T-helper 1 cell treated with Interleukin-12 subunit alpha and Interleukin-12 subunit beta and Interleukin-4 antibody, amounts not matched to agents 30 μg/mL and 1 μg/mL, for 36 hours (primary cell): ENCODE data around the gene ZFP62.

Experiments used
- H3K27ac Mint-ChIP-seq: one replicate; pipeline ENCODE4 v1.8.0; 2021; ENCODE audit warnings: mild to moderate bottlenecking, mixed read lengths
- H3K27me3 Mint-ChIP-seq: one replicate; pipeline ENCODE4 v1.8.0; 2021; ENCODE audit warnings: low read depth, mixed read lengths
- H3K36me3 Mint-ChIP-seq: one replicate; pipeline ENCODE4 v1.8.0; 2021; ENCODE audit warnings: low read depth, mixed read lengths
- H3K4me1 Mint-ChIP-seq: one replicate; pipeline ENCODE4 v1.8.0; 2021; ENCODE audit warnings: low read depth, mixed read lengths
- H3K4me3 Mint-ChIP-seq: one replicate; pipeline ENCODE4 v1.8.0; 2021; ENCODE audit warnings: mild to moderate bottlenecking, moderate library complexity, mixed read lengths
- H3K9me3 Mint-ChIP-seq: one replicate; pipeline ENCODE4 v1.8.0; 2021; ENCODE audit warnings: mixed read lengths

Gene ZFP62

DNA sequence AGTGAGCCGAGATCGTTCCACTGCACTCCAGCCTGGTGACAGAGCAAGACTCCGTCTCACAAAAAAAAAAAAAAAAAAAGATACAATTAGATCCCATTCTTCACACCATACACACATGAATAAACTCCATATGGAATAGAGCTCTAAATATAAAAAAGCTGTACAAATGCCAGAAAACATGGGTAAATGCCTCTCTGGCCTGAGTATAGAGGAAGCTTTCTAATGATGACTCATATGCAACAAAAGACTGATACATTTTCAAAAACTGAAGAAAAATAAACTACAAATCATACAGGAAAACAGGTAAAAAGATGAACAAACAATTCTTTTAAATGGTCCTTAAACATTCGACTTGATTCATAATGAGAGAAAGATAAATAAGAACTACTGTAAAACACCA lies 8.6 kb downstream of the ZFP62 start:
- H3K4me3 Mint-ChIP-seq: no peak overlapping the region
- peaks cover 86% of the 10 kb centered on the region for H3K36me3 Mint-ChIP-seq
- peaks cover 65% of the 10 kb centered on the region for H3K9me3 Mint-ChIP-seq
- H3K4me1 Mint-ChIP-seq: no peaks in the 10 kb centered on the region
- H3K27ac Mint-ChIP-seq: no peak overlapping the region
- no peaks in the 10 kb centered on the region for H3K27me3 Mint-ChIP-seq

DNA sequence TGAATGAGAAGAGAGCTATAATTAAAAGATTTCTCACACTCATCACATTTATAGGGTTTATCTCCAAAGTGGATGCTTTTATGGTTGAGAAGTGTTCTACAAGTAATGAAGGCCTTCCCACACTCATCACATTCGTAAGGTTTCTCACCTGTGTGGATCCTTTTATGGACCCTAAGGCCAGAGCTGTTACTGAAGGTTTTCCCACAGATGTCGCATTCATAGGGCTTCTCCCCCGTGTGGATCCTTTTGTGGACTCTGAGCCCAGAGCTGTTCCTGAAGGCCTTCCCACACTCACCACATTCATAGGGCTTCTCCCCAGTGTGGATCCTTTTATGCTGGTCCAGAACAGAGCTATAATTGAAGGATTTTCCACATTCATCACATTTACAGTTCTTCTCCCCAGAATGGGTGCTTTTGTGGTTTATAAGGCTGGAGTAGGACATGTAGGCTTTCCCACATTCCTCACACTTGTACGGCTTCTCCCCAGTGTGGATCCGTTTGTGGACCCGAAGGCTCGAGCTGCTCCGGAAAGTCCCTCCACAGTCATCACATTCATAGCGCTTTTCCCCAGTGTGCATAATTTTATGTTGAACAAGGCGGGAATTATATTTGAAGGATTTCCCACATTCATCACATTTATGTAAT lies 10.5 kb downstream of the ZFP62 start:
- H3K27me3 Mint-ChIP-seq: no peaks in the 10 kb centered on the region
- peaks cover 88% of the 10 kb centered on the region for H3K36me3 Mint-ChIP-seq
- no peak overlapping the region for H3K27ac Mint-ChIP-seq
- no peak overlapping the region for H3K4me3 Mint-ChIP-seq
- peaks cover 78% of the 10 kb centered on the region for H3K9me3 Mint-ChIP-seq
- H3K4me1 Mint-ChIP-seq: no peaks in the 10 kb centered on the region

DNA sequence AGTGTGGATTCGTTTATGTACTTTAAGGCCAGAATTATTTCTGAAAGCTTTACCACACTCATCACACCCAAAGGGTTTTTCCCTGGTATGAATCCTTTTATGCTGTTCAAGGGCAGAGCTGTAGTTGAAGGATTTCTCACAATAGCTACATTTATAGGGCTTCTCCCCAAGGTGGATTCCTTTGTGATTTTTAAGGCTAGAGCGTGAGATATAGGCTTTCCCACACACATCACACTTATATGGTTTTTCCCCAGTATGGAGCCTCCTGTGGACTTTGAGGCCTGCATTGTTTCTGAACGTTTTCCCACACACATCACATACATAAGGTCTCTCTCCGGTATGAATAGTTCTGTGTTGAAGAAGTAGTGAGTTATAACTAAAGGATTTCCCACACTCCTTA lies 11.2 kb downstream of the ZFP62 start:
- Mint-ChIP-seq H3K9me3 (peaks cover 78% of the 10 kb centered on the region), H3K36me3 (peaks cover 82% of the 10 kb centered on the region), H3K27me3 (no peaks in the 10 kb centered on the region), H3K4me1 (no peaks in the 10 kb centered on the region), H3K27ac (no peak overlapping the region), H3K4me3 (no peak overlapping the region)

DNA sequence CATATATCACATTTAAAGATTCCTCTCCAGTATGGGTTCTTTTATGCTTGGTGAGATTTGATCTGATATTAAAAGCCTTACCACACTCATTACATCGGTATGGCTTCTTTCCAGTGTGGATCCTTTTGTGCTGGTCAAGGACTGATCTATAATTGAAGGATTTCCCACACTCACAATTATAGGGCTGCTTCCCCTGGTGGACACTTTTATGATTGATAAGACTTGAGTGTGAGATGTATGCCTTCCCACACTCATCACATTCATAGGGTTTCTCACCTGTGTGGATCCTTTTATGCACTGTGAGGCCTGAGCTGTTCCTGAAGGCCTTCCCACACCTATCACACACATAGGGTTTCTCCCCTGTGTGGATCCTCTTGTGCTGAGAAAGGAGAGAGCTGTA lies 12.2 kb downstream of the ZFP62 start:
- Mint-ChIP-seq H3K27ac (no peak overlapping the region), H3K9me3 (peaks cover 78% of the 10 kb centered on the region), H3K36me3 (peaks cover 73% of the 10 kb centered on the region), H3K4me3 (no peak overlapping the region), H3K4me1 (no peaks in the 10 kb centered on the region), H3K27me3 (no peaks in the 10 kb centered on the region)

DNA sequence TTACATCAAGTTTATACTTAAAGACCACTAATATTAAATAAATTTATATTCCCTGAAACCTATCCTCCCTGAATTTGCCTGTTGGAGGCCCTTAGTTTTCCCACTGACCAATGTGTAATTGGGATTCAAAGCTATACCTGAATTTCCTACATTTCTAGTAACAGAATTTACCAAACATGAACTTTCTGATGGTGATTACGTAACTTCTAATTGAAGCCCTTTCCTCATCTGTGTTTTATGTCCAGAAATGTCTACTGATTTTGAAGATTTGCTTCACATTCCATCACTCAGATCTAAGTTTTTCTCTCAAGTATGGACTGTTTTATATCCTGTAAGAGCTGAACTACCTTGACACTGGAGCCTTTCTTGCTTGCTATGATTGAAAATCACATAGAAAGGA lies 12.8 kb downstream of the ZFP62 start:
- Mint-ChIP-seq H3K36me3 (peaks cover 67% of the 10 kb centered on the region), H3K4me3 (no peak overlapping the region), H3K27ac (no peak overlapping the region), H3K27me3 (no peaks in the 10 kb centered on the region), H3K9me3 (peaks cover 72% of the 10 kb centered on the region), H3K4me1 (no peaks in the 10 kb centered on the region)

DNA sequence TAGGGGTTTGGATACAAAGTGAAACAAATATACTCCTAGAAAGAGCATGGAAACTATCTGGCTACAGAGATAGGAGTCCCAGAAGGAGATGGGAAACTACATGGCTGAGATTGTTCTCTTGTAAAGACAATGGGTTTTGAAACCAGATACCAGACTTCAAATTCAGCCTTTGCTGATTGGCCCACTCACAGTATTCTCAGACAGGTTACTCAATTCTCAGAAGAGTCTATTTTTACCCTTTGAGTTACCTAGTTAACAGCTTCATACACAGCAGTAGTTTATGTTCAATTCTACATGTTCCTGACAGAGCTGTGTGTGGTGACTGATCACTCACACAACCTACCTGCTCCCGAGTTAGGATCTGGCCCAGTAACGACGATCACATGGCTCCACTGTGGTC lies 14.1 kb downstream of the ZFP62 start:
- peaks cover 65% of the 10 kb centered on the region for H3K9me3 Mint-ChIP-seq

DNA sequence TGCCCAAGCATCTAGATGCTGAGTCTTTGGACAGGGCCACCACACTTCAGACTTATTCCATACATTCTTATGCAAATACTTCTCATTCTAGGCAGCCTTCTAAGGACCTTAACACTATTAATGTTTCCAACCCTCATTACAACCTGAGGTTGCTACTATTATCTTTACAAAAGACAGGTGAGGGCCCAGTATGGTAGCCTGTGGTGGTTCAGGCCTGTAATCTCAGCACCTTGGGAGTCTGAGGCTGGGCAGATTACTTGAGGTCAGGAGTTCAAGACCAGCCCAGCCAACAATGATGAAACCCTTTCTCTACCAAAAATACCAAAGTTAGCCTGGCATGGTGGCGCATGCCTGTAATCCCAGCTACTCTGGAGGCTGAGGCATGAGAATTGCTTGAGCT lies 16.2 kb downstream of the ZFP62 start:
- Mint-ChIP-seq H3K27me3 (no peaks in the 10 kb centered on the region), H3K27ac (no peak overlapping the region), H3K4me1 (no peaks in the 10 kb centered on the region), H3K4me3 (no peak overlapping the region), H3K36me3 (peaks cover 43% of the 10 kb centered on the region), H3K9me3 (peaks cover 46% of the 10 kb centered on the region)

More for the DNA sequence above, 14.1 kb downstream of the ZFP62 start:
- H3K4me3 Mint-ChIP-seq: no peak overlapping the region
- no peaks in the 10 kb centered on the region for H3K4me1 Mint-ChIP-seq
- H3K27ac Mint-ChIP-seq: no peak overlapping the region
- peaks cover 58% of the 10 kb centered on the region for H3K36me3 Mint-ChIP-seq
- no peaks in the 10 kb centered on the region for H3K27me3 Mint-ChIP-seq

DNA sequence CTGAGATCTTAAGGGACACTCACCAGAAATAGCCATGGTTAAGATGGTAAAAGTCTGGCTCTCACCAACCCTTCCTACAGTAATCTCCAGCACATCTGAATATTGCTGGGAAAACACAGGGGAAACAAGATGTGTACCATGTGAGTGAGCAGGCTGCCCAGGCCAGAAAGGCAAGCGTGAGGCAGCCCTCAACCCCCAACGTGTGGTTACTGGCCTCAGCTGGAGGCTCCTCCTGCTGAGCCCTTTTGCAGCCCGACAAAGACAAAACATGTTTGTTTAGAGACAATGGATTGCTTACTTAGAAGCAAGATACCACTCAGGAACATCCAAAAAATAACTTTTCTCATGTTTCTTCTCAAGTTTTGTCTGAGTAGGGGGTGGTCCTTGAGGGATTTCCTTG lies 16.6 kb downstream of the ZFP62 start:
- Mint-ChIP-seq H3K36me3 (peaks cover 38% of the 10 kb centered on the region), H3K4me3 (no peak overlapping the region), H3K27me3 (no peaks in the 10 kb centered on the region), H3K9me3 (peaks cover 42% of the 10 kb centered on the region), H3K4me1 (no peaks in the 10 kb centered on the region), H3K27ac (no peak overlapping the region)

DNA sequence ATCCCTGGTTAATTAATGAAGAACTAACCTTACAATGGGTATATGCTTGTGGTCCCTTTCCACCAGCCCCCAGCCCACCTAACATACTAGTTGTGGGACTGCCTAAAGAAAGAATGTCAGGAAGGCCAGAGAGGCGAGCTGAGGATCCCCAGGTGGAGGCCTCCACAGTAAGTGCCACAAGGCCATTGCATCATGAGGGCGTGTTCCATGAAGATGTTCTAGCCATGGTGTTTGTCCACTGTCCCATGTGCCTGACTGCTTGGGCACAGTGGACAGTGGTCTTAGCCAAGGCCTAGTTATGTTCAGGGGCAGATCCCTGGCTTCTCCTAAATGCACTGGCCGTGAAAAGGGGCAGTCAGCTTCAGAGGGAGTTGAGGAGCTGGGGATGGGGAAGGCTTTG lies 21.1 kb downstream of the ZFP62 start:
- H3K9me3 Mint-ChIP-seq: peaks cover 14% of the 10 kb centered on the region
- no peaks in the 10 kb centered on the region for H3K4me1 Mint-ChIP-seq
- no peak overlapping the region for H3K27ac Mint-ChIP-seq
- H3K4me3 Mint-ChIP-seq: no peak overlapping the region
- peaks cover 27% of the 10 kb centered on the region for H3K36me3 Mint-ChIP-seq
- H3K27me3 Mint-ChIP-seq: no peaks in the 10 kb centered on the region

DNA sequence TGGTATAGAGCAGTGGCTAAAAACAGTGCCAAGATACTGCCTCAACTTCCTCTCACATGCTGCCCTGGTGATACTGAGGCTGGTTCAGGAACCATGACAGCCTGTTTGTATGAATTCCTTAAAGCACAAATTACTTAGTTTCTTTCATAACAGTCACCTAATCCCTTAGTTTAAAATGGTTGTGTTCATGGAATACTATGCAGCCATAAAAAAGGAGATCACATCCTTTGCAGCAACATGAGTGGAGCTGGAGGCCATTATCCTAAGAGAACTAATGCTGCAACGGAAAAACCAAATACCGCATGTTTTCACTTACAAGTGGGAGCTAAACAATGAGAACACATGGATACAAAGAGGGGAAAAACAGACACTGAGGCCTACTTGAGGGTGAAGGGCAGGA lies 21.8 kb downstream of the ZFP62 start:
- Mint-ChIP-seq H3K9me3 (peaks cover 14% of the 10 kb centered on the region), H3K4me3 (no peak overlapping the region), H3K27me3 (no peaks in the 10 kb centered on the region), H3K36me3 (peaks cover 32% of the 10 kb centered on the region), H3K4me1 (peaks cover 5% of the 10 kb centered on the region), H3K27ac (no peak overlapping the region)

DNA sequence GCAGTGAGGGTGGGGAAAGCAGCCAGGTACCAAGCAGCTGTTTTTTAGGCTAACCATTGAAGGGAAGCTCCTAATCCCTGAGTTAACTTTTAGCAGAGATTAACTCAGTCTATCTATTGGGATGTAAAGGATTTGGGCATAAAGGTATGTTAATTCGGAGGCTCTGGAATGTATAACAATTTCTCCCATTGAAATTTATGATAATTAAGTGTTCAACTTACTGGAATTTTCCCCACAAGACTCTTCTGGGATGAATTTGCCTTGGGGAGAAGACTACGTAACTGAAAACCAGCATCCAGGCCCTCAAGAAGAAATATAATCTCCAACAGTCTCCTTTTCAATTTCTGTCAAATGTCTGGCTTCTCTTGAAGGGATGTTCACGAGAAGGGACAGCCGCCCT lies 23.6 kb downstream of the ZFP62 start:
- Mint-ChIP-seq H3K27ac (no peak overlapping the region), H3K9me3 (peaks cover 11% of the 10 kb centered on the region), H3K4me3 (no peak overlapping the region), H3K27me3 (no peaks in the 10 kb centered on the region), H3K4me1 (peaks cover 10% of the 10 kb centered on the region), H3K36me3 (peaks cover 39% of the 10 kb centered on the region)

DNA sequence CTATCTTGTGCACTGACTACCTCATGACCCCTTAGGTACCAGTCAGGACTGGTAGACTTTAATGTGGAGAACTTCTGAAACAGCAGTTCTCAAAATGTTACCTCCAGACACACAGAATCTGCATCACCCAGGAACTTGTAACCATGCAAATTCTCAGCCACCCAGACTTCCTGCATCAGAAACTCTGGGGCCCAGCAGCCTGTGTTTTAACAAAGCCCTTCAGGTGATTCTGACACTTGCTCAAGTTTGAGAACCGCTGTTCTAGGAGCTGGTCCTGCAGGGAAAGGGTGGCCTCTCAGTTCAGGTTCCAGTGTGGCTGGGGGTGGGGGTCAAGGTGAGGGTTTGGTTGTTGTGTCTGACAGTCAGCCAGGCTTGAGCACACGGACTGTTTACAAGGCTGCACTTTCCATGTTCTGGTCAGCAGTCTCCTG lies 28.4 kb downstream of the ZFP62 start:
- Mint-ChIP-seq H3K27me3 (no peaks in the 10 kb centered on the region), H3K4me1 (peaks cover 26% of the 10 kb centered on the region), H3K27ac (peak overlapping the region; percentile 98), H3K36me3 (peaks cover 46% of the 10 kb centered on the region), H3K9me3 (peaks cover 9% of the 10 kb centered on the region), H3K4me3 (peak overlapping the region; percentile 97)

DNA sequence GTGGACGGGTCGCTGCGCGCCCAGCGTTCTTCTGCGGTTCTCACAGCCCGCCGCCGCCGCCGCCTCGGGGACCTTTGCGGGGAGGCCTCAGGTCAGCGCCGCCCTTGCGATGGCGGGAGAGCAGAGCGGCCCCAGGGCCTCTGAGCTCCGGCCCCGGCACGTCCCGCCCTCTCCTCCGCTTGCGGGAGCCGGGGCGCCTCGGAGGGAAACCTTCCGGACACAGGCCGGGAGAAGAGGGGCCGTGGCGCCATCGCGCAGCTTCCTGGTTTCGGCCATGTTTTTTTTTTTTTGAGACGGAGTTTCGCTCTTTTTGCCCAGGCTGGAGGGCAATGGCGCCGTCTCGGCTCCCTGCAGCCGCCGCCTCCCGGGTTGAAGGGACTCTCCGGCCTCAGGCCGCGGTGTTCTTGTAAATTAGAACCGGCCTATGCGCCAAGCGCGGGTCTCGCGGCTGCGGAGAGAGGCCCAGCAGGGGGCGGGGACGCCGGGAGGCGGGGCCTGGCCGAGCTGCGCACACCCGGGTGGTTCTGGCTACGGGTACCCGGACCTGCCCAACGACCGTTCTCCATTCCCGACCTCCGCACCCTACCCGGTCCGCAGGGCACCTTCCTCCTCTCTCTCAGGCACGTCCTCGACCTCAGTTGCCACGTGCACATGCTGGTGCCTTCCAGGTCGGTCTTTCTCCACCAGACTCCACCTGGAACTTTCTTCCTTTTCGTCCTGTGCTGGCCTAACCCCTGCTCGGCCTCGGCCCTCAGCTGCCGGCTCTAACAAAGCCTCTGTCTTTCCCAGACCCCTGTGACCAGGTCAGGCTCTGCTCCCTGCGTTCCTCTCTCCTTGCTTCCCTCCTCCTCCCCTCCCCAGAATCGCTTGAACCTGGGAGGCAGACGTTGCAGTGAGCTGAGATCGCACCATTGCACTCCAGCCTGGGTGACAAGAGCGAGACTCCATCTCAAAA lies 29.7 kb downstream of the ZFP62 start:
- H3K4me3 Mint-ChIP-seq: peak overlapping the region; percentile 97
- peaks cover 27% of the 10 kb centered on the region for H3K4me1 Mint-ChIP-seq
- no peaks in the 10 kb centered on the region for H3K27me3 Mint-ChIP-seq
- H3K9me3 Mint-ChIP-seq: peaks cover 9% of the 10 kb centered on the region
- peak overlapping the region; percentile 98 for H3K27ac Mint-ChIP-seq
- peaks cover 41% of the 10 kb centered on the region for H3K36me3 Mint-ChIP-seq

DNA sequence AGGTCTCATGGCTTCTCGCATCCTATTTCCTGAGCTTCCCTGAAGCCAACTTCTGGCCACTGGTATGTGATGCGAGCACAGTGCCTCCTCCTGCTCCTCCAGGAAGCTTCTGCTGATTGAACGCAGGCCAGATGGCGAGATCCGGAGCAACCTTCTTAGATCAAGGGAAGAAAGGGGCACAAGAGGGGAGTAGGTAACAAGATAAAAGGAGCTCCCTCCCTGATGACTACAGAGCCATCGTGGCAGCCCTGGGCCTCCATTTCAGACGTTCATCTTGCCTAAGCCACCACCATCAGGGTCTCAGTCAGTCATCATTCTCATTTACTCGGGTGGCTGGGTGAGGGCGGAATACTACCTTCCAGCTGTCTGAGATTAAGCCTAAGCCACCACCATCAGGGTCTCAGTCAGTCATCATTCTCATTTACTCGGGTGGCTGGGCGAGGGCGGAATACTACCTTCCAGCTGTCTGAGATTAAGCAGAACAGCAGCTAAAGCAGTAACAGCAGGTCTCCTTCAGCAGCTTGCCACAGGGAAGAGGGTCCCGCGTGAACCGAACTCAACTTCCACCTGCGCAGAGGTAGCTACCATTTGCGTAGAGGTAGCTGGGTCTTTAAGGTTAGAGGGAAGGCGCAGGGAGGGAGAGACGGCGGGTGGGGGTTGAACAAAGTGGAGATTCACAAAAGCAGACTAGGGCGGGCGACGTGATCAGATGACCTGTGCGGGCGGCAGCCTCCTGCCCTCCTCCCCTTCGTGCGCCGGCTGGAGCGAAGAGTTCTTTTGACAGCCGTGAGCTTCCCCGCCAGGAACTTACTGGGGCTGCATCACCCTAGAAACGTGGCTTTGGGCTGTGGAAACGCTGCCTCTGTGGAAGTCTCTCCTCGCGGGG lies 30.6 kb downstream of the ZFP62 start:
- H3K9me3 Mint-ChIP-seq: peaks cover 9% of the 10 kb centered on the region
- peak overlapping the region; percentile 98 for H3K27ac Mint-ChIP-seq
- H3K4me1 Mint-ChIP-seq: peaks cover 28% of the 10 kb centered on the region
- peaks cover 32% of the 10 kb centered on the region for H3K36me3 Mint-ChIP-seq
- H3K27me3 Mint-ChIP-seq: no peaks in the 10 kb centered on the region
- peak overlapping the region; percentile 97 for H3K4me3 Mint-ChIP-seq
